Caco-2 (cell line): ENCODE results near the gene ARHGEF4. TPM values are rescaled to one million over a fixed set of nuclear protein-coding genes. Genes with fewer than 3 reads are reported as not detected.

ENCODE experiments used
- BruUV-seq: library from RNA; stranded (reverse); fragments of 400-500 nt; replicated peaks from 2 replicates; lab custom pipeline; 2021; lab: Mats Ljungman, UMichigan
- CTCF ChIA-PET: fragments of 300-600 bp; sonication (Branson Sonifier 250); formaldehyde crosslinking; loops from one replicate; lab custom pipeline; 2022; ENCODE audit warnings: antibody characterized with exemption; lab: Charles Lee
- POLR2A ChIA-PET: fragments of 300-600 bp; sonication (Branson Sonifier 250); formaldehyde crosslinking; loops from one replicate; lab custom pipeline; 2022; ENCODE audit warnings: antibody characterized with exemption; lab: Charles Lee
- DNase-seq, 2 experiments: peaks; one replicate each; pipeline versions ENCODE4 v3.0.0 to v3.0.0-alpha.2; 2020 to 2022
- H3K27me3 ChIP-seq: replicated peaks from 2 replicates; pipeline ENCODE4 v1.6.0; 2011; ENCODE audit warnings: low read length; ENCODE audit not compliant: control insufficient read depth, insufficient read depth
- H3K36me3 ChIP-seq: 2 replicates; pipeline ENCODE4 v1.5.1; 2011; ENCODE audit warnings: low read length; ENCODE audit not compliant: control insufficient read depth, insufficient read depth
- H3K4me1 ChIP-seq: fragments of 250-450 bp; sonication (Bioruptor Pico); 2 replicates; pipeline ENCODE4 v1.5.1; 2020; ENCODE audit warnings: mild to moderate bottlenecking
- H3K4me3 ChIP-seq: 2 replicates; pipeline ENCODE4 v1.5.1; 2011; ENCODE audit warnings: low read depth, mild to moderate bottlenecking, control low read depth, low read length
- H3K9me3 ChIP-seq: fragments of 250-450 bp; sonication (Bioruptor Pico); 2 replicates; pipeline ENCODE4 v1.5.1; 2020; ENCODE audit warnings: mild to moderate bottlenecking, moderate library complexity
- H3K27ac Mint-ChIP-seq: one replicate; pipeline ENCODE4 v1.8.0; 2022; ENCODE audit warnings: mixed read lengths; ENCODE audit not compliant: unreplicated experiment
- H3K27me3 Mint-ChIP-seq: one replicate; pipeline ENCODE4 v1.8.0; 2022; ENCODE audit warnings: mixed read lengths; ENCODE audit not compliant: insufficient read depth, unreplicated experiment
- H3K36me3 Mint-ChIP-seq: one replicate; pipeline ENCODE4 v1.8.0; 2022; ENCODE audit warnings: mild to moderate bottlenecking, mixed read lengths; ENCODE audit not compliant: insufficient read depth, unreplicated experiment
- H3K4me1 Mint-ChIP-seq: one replicate; pipeline ENCODE4 v1.8.0; 2022; ENCODE audit warnings: low read depth, mixed read lengths; ENCODE audit not compliant: unreplicated experiment
- H3K4me3 Mint-ChIP-seq: one replicate; pipeline ENCODE4 v1.8.0; 2022; ENCODE audit warnings: mild to moderate bottlenecking, moderate library complexity, mixed read lengths; ENCODE audit not compliant: unreplicated experiment
- H3K9me3 Mint-ChIP-seq: one replicate; pipeline ENCODE4 v1.8.0; 2022; ENCODE audit warnings: mixed read lengths; ENCODE audit not compliant: unreplicated experiment
- CTCF ChIP-seq, 2 experiments: fragments of 200-600 bp in 1 of 2; IDR thresholded peaks; 1 replicate in 1 of 2; 2 replicates in 1 of 2; pipeline versions ENCODE4 v1.5.1 to v1.8.0; 2011 to 2022; ENCODE audit warnings: antibody characterized with exemption in 1 of 2, control low read depth in 1 of 2, inconsistent platforms in 1 of 2, low read depth in 1 of 2, low read length in 1 of 2, mild to moderate bottlenecking in 1 of 2, moderate library complexity in 1 of 2; ENCODE audit not compliant: insufficient read depth in 1 of 2, severe bottlenecking in 1 of 2, unreplicated experiment in 1 of 2
- intact Hi-C: fragments of 100-400 bp; cut with micrococcal nuclease; formaldehyde crosslinking; loops from one replicate; pipeline ENCODE4 v1.10.0; 2022; ENCODE audit not compliant: unreplicated experiment
- total RNA-seq: library from RNA; stranded (reverse); gene quantifications from 2 replicates; pipeline ENCODE4 v1.2.3, GENCODE V29; 2022

ARHGEF4 gene
- total RNA-seq, 1 experiment from 2014 or later, result 1.8 TPM

GRCh38 chr2:131052741-131053263 lies 216.1 kb downstream of the ARHGEF4 start:
- peaks cover 88% of the 10 kb centered on the region for H3K36me3 Mint-ChIP-seq

GRCh38 chr2:131054488-131054887 lies 217.8 kb downstream of the ARHGEF4 start:
- DNase-seq, result no peak
- POLR2A ChIA-PET, result no interaction called here
- intact Hi-C loops, result no loop called here

More at GRCh38 chr2:131052741-131053263, 216.1 kb downstream of the ARHGEF4 start:
- Mint-ChIP-seq H3K4me3 (no peak overlapping the region), H3K9me3 (no peaks in the 10 kb centered on the region), H3K27ac (no peak overlapping the region), H3K27me3 (no peaks in the 10 kb centered on the region), H3K4me1 (peaks cover 8% of the 10 kb centered on the region)
- no peaks in the 10 kb centered on the region for H3K4me1 ChIP-seq
- no peak overlapping the region for H3K4me3 ChIP-seq
- peaks cover 4% of the 10 kb centered on the region for H3K36me3 ChIP-seq
- ChIA-PET POLR2A (no interaction called here), CTCF (no interaction called here)
- intact Hi-C loops, result no loop called here
- no TSS peak for BruUV-seq
- H3K9me3 ChIP-seq, result no peaks in the 10 kb centered on the region
- H3K27me3 ChIP-seq, result no peaks in the 10 kb centered on the region
- no peak for DNase-seq
- no peak for TF ChIP-seq CTCF (IDR thresholded peaks at IDR 0.05; ENCODE audit: insufficient read depth in 1 of 2, low read depth in 1 of 2, low read length in 1 of 2, severe bottlenecking in 1 of 2, unreplicated experiment in 1 of 2)

More at GRCh38 chr2:131054488-131054887, 217.8 kb downstream of the ARHGEF4 start:
- Mint-ChIP-seq H3K27me3 (no peaks in the 10 kb centered on the region), H3K27ac (no peak overlapping the region), H3K4me1 (peaks cover 8% of the 10 kb centered on the region), H3K9me3 (no peaks in the 10 kb centered on the region), H3K4me3 (no peak overlapping the region), H3K36me3 (peaks cover 89% of the 10 kb centered on the region)
- Histone ChIP-seq H3K27me3 (no peaks in the 10 kb centered on the region), H3K36me3 (peaks cover 5% of the 10 kb centered on the region; the same call in 1 of the 2 replicates), H3K4me3 (no peak overlapping the region), H3K9me3 (no peaks in the 10 kb centered on the region), H3K4me1 (no peaks in the 10 kb centered on the region)
- no peak for TF ChIP-seq CTCF (IDR thresholded peaks at IDR 0.05; ENCODE audit: insufficient read depth in 1 of 2, low read depth in 1 of 2, low read length in 1 of 2, severe bottlenecking in 1 of 2, unreplicated experiment in 1 of 2)
- CTCF ChIA-PET, result no interaction called here
- BruUV-seq, result no TSS peak
